ENCODE measurements around the gene CTBP2. TPM values are rescaled to one million over a fixed set of nuclear protein-coding genes. Genes with fewer than 3 reads are reported as not detected.

The CTBP2 gene
- total RNA-seq, 1 experiment from 2014 or later, result 77.8 TPM

DNA sequence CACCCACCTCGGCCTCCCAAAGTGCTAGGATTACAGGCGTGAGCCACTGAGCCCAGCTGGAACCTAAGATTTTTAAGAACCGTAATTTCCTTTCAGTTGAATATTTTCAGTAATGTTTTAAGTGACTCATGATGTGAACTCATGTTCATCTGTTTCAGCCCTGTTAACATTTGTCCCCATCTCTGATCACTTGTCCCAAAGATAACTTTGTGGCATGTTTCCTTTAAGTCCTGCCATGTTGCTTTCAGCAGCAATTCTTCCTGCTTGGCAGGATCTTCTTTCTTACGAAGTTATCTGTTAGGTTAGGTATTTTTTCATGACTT, 199.2 kb downstream of the CTBP2 start:
- intact Hi-C loops (cut with micrococcal nuclease; ENCODE audit: unreplicated experiment), result no loop called here
- POLR2A ChIA-PET (ENCODE audit: low non-redundant PET), result no interaction called here
- CTCF ChIA-PET, result no interaction called here

GRCh38 chr10:124959564-124959963, 200.8 kb downstream of the CTBP2 start:
- BruUV-seq (replicated peaks), result no TSS peak

More for the DNA sequence above, 199.2 kb downstream of the CTBP2 start:
- TF ChIP-seq EZH2 (IDR thresholded peaks at IDR 0.05; ENCODE audit: borderline replicate concordance, low read depth, low read length, poor library complexity, severe bottlenecking), result no peak
- TF ChIP-seq, protein P1, sequence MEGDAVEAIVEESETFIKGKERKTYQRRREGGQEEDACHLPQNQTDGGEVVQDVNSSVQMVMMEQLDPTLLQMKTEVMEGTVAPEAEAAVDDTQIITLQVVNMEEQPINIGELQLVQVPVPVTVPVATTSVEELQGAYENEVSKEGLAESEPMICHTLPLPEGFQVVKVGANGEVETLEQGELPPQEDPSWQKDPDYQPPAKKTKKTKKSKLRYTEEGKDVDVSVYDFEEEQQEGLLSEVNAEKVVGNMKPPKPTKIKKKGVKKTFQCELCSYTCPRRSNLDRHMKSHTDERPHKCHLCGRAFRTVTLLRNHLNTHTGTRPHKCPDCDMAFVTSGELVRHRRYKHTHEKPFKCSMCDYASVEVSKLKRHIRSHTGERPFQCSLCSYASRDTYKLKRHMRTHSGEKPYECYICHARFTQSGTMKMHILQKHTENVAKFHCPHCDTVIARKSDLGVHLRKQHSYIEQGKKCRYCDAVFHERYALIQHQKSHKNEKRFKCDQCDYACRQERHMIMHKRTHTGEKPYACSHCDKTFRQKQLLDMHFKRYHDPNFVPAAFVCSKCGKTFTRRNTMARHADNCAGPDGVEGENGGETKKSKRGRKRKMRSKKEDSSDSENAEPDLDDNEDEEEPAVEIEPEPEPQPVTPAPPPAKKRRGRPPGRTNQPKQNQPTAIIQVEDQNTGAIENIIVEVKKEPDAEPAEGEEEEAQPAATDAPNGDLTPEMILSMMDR (conservative IDR thresholded peaks at IDR 0.05; ENCODE audit: low read depth, low read length), result no peak
- no peaks in the 10 kb centered on the region for H3K27me3 ChIP-seq (replicated peaks; ENCODE audit: insufficient read depth, low read depth, low read length, poor library complexity)
- no peak for DNase-seq (ENCODE audit: low spot score)
- H3K9me3 ChIP-seq (ENCODE audit: low read depth, low read length, poor library complexity, severe bottlenecking), result no peaks in the 10 kb centered on the region
- peaks cover 15% of the 10 kb centered on the region for H3K4me1 ChIP-seq (ENCODE audit: insufficient read depth, low read length, poor library complexity, severe bottlenecking)
- no peak overlapping the region for H3K4me3 ChIP-seq (ENCODE audit: low read depth, low read length, poor library complexity, severe bottlenecking)
- no peaks in the 10 kb centered on the region for H3K36me3 ChIP-seq (ENCODE audit: insufficient read depth, low read length, poor library complexity, severe bottlenecking)
- BruUV-seq (replicated peaks), result no TSS peak
- H3K27ac ChIP-seq (ENCODE audit: low read depth, low read length, poor library complexity, severe bottlenecking), result no peak overlapping the region

DNA sequence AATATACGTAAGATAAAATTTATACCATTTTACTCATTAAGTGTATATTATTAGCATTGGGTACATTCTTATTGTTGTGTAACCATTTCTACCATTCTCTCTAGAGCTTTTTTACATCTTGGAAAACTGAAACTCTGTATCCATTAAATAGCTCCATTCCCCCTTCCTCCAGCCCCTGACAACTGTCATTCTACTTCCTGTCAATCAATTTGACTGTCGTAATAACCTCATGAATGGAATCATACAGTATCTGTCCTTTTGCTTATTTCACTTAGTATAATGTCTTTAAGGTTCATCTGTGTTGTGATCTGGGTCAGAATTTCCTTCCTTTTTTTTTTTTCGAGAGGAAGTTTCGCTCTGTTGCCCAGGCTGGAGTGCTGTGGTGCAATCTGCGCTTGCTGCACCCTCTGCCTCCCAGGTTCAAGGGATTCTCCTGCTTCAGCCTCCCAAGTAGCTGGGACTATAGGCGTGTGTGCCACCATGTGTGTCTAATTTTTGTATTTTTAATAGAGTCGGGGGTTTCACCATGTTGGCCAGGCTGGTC, 202.9 kb downstream of the CTBP2 start:
- BruUV-seq (replicated peaks), result no TSS peak
- intact Hi-C loops (cut with micrococcal nuclease; ENCODE audit: unreplicated experiment), result no loop called here
- H3K36me3 ChIP-seq (ENCODE audit: insufficient read depth, low read length, poor library complexity, severe bottlenecking), result no peaks in the 10 kb centered on the region
- no peak overlapping the region for H3K4me3 ChIP-seq (ENCODE audit: low read depth, low read length, poor library complexity, severe bottlenecking)
- no peaks in the 10 kb centered on the region for H3K9me3 ChIP-seq (ENCODE audit: low read depth, low read length, poor library complexity, severe bottlenecking)
- H3K27ac ChIP-seq (ENCODE audit: low read depth, low read length, poor library complexity, severe bottlenecking), result no peak overlapping the region
- no peak for DNase-seq (ENCODE audit: low spot score)
- peaks cover 23% of the 10 kb centered on the region for H3K4me1 ChIP-seq (ENCODE audit: insufficient read depth, low read length, poor library complexity, severe bottlenecking)
- no peak for TF ChIP-seq EZH2 (IDR thresholded peaks at IDR 0.05; ENCODE audit: borderline replicate concordance, low read depth, low read length, poor library complexity, severe bottlenecking)
- TF ChIP-seq, protein P1 (conservative IDR thresholded peaks at IDR 0.05; ENCODE audit: low read depth, low read length), result no peak
- ChIA-PET POLR2A (ENCODE audit: low non-redundant PET) (no interaction called here), CTCF (no interaction called here)
- no peaks in the 10 kb centered on the region for H3K27me3 ChIP-seq (replicated peaks; ENCODE audit: insufficient read depth, low read depth, low read length, poor library complexity)

More at GRCh38 chr10:124959564-124959963, 200.8 kb downstream of the CTBP2 start:
- no peaks in the 10 kb centered on the region for H3K27me3 ChIP-seq (replicated peaks; ENCODE audit: insufficient read depth, low read depth, low read length, poor library complexity)
- H3K4me3 ChIP-seq (ENCODE audit: low read depth, low read length, poor library complexity, severe bottlenecking), result no peak overlapping the region
- peaks cover 23% of the 10 kb centered on the region for H3K4me1 ChIP-seq (ENCODE audit: insufficient read depth, low read length, poor library complexity, severe bottlenecking)
- TF ChIP-seq, protein P1 (conservative IDR thresholded peaks at IDR 0.05; ENCODE audit: low read depth, low read length), result no peak
- no peak for TF ChIP-seq EZH2 (IDR thresholded peaks at IDR 0.05; ENCODE audit: borderline replicate concordance, low read depth, low read length, poor library complexity, severe bottlenecking)
- no peak overlapping the region for H3K27ac ChIP-seq (ENCODE audit: low read depth, low read length, poor library complexity, severe bottlenecking)
- intact Hi-C loops (cut with micrococcal nuclease; ENCODE audit: unreplicated experiment), result no loop called here
- H3K9me3 ChIP-seq (ENCODE audit: low read depth, low read length, poor library complexity, severe bottlenecking), result no peaks in the 10 kb centered on the region
- CTCF ChIA-PET, result no interaction called here
- POLR2A ChIA-PET (ENCODE audit: low non-redundant PET), result no interaction called here
- no peak for DNase-seq (ENCODE audit: low spot score)
- no peaks in the 10 kb centered on the region for H3K36me3 ChIP-seq (ENCODE audit: insufficient read depth, low read length, poor library complexity, severe bottlenecking)
